HL-60 (cell line): ENCODE results near the gene EFNA3.

Source experiments
- CTCF ChIP-seq: IDR thresholded peaks from one replicate; pipeline ENCODE4 v1.5.1; 2011; ENCODE audit warnings: low read length, control low read depth, inconsistent platforms; ENCODE audit not compliant: insufficient read depth
- GABPA ChIP-seq: IDR thresholded peaks from 2 replicates; pipeline ENCODE4 v1.6.1; 2012; ENCODE audit warnings: low read depth
- POLR2AphosphoS5 ChIP-seq: IDR thresholded peaks from 2 replicates; pipeline ENCODE4 v1.6.1; 2012; ENCODE audit warnings: low read depth
- SPI1 ChIP-seq: IDR thresholded peaks from 2 replicates; pipeline ENCODE4 v1.6.1; 2012; ENCODE audit warnings: low read depth, mild to moderate bottlenecking, borderline replicate concordance
- TF ChIP-seq, protein P1 (sequence below): IDR thresholded peaks from 2 replicates; pipeline ENCODE4 v1.6.1; 2012; ENCODE audit warnings: low read depth; ENCODE audit not compliant: insufficient replicate concordance

- TF ChIP-seq CTCF (no peak), SPI1 (no peak), POLR2AphosphoS5 (no peak), GABPA (no peak)
- TF ChIP-seq, protein P1, sequence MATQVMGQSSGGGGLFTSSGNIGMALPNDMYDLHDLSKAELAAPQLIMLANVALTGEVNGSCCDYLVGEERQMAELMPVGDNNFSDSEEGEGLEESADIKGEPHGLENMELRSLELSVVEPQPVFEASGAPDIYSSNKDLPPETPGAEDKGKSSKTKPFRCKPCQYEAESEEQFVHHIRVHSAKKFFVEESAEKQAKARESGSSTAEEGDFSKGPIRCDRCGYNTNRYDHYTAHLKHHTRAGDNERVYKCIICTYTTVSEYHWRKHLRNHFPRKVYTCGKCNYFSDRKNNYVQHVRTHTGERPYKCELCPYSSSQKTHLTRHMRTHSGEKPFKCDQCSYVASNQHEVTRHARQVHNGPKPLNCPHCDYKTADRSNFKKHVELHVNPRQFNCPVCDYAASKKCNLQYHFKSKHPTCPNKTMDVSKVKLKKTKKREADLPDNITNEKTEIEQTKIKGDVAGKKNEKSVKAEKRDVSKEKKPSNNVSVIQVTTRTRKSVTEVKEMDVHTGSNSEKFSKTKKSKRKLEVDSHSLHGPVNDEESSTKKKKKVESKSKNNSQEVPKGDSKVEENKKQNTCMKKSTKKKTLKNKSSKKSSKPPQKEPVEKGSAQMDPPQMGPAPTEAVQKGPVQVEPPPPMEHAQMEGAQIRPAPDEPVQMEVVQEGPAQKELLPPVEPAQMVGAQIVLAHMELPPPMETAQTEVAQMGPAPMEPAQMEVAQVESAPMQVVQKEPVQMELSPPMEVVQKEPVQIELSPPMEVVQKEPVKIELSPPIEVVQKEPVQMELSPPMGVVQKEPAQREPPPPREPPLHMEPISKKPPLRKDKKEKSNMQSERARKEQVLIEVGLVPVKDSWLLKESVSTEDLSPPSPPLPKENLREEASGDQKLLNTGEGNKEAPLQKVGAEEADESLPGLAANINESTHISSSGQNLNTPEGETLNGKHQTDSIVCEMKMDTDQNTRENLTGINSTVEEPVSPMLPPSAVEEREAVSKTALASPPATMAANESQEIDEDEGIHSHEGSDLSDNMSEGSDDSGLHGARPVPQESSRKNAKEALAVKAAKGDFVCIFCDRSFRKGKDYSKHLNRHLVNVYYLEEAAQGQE = no peak
Measured at GRCh38 chr1:155030899-155031298, 47.7 kb upstream of the EFNA3 start.
